LNCAP (cell line): ENCODE measurements around the gene MRPL9.

ENCODE experiments used
- CTCF ChIP-seq: fragments of 450-650 bp; IDR thresholded peaks from 2 replicates; pipeline ENCODE4 v1.5.1; 2017; ENCODE audit warnings: mild to moderate bottlenecking

The MRPL9 gene

GRCh38 chr1:151779852-151780251 lies 16.6 kb upstream of the MRPL9 start:
- TF ChIP-seq CTCF = no peak

GRCh38 chr1:151777317-151777716 lies 14.0 kb upstream of the MRPL9 start:
- no peak for TF ChIP-seq CTCF

GRCh38 chr1:151776665-151777062 lies 13.4 kb upstream of the MRPL9 start:
- TF ChIP-seq CTCF = no peak

GRCh38 chr1:151775894-151776664 lies 12.8 kb upstream of the MRPL9 start:
- TF ChIP-seq CTCF = no peak

- TF ChIP-seq CTCF = no peak
Measured at GRCh38 chr1:151774256-151774922, 11.1 kb upstream of the MRPL9 start.

GRCh38 chr1:151773702-151774101 lies 10.4 kb upstream of the MRPL9 start:
- no peak for TF ChIP-seq CTCF

GRCh38 chr1:151763990-151764389 lies 694 bp upstream of the MRPL9 start:
- no peak for TF ChIP-seq CTCF
